GM19240 (cell line): Measurements from ENCODE around the gene ACACA.
A peak's percentile ranks its signal among the peaks of the same experiment; 100 is the strongest.
"Not testable (repeated sequence)": the region's sequence is repeated elsewhere in the genome, so short reads cannot be mapped to it uniquely, and the experiment has no call there.

Experiments
- DNase-seq: peaks from one replicate; pipeline ENCODE4 v3.0.0; 2011; ENCODE audit warnings: low spot score; ENCODE audit not compliant: insufficient read length

The ACACA gene

GRCh38 chr17:37406635-37407461 is at the start of gene ACACA, which contains the start of gene TADA2A:
Gene ACACA, minus strand, starts transcription at chr17:37406836. Its CDS starts 537 bp downstream, at chr17:37406299.
Gene TADA2A, plus strand, starts transcription at chr17:37406886. Its CDS starts 4,480 bp downstream, at chr17:37411366.
- DNase-seq = peak; percentile 73

GRCh38 chr17:37450112-37450511 is 43.5 kb upstream of the ACACA start:
- DNase-seq = no peak

GRCh38 chr17:37447641-37448040 is 41.0 kb upstream of the ACACA start:
- no peak for DNase-seq

DNA sequence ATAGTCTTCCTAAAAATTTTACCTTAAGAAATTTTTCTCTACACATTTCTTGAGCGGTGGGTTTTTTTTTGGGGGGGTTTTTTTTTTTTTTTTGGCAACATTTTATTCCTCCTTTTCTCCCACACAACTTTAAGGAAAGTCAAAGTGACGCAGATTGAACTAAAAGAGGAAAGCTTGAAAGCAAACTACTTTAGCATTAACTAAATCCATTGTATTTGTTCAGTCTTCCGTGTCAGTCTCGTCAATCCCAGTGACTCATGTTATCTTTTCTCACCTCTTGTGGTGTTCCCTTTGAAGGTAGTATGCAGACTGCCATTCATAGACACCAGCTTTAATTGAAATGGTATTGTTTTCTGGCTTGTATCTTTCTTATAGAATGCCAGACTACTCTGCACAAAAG is 39.4 kb upstream of the ACACA start:
- DNase-seq = no peak

DNA sequence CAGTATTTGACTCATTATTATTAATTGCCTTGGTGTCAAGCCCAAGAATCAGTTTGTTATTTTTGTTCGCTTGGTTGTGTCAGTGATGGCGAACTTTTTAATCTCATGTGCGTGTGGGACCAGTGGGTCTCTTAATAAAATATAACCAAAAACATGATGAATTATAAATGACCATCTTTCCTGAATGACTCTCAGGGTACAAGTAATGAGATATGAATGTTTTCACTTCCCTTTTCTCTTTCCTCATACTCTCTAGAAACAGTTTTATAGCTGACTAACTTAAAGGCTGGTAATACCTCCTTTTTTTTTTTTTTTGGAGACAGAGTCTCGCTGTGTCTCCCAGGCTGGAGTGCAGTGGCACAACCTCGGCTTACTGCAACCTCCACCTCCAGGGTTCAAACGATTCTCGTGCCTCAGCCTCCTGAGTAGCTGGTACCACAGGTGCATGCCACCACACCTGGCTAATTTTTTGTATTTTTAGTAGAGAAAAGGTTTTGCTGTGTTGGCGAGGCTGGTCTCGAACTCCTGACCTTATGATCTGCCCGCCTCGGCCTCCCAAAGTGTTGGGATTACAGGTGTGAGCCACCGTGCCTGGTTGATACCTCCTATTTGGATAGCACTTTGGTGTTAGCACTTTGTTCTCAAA is 34.9 kb upstream of the ACACA start:
- not testable (repeated sequence) for DNase-seq

- DNase-seq = no peak
Measured at GRCh38 chr17:37440424-37440823, 33.8 kb upstream of the ACACA start.

DNA sequence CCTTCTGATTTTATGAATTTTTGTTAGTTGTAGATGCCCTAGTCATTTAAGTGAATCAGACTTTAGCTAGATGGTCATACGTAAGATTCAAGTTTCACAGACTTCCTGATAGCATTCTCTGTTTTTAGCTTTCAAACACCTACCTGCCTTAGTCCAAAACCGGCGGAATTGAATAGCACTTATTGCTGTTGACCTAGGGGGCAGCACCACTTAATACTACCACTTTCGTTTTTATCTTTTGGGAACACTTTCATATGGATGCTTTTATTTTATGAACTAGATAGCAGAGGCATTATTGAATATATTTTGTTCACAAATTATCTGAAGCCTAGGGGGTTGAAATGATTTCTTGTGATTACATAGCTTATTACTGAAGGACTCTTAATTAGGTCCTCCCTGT is 31.5 kb upstream of the ACACA start:
- no peak for DNase-seq

DNA sequence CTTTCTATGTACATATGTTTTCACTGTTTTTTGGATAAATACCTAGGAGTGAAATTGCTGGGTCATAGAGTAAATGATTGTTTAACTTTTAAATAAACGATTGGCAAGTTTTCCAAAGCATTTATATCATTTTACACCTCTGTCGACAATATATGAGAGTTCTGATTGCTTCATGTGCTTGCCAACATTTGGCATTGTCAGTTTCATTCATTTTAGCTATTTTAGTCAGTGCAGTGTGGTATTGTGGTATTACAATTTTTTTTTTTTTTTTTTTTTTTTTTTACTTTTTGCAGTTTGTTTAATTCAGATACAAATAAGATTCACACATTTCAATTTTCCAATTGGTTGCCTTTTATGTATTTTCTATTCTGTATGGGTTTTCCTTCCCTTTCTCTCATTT is 26.0 kb upstream of the ACACA start:
- DNase-seq = no peak

DNA sequence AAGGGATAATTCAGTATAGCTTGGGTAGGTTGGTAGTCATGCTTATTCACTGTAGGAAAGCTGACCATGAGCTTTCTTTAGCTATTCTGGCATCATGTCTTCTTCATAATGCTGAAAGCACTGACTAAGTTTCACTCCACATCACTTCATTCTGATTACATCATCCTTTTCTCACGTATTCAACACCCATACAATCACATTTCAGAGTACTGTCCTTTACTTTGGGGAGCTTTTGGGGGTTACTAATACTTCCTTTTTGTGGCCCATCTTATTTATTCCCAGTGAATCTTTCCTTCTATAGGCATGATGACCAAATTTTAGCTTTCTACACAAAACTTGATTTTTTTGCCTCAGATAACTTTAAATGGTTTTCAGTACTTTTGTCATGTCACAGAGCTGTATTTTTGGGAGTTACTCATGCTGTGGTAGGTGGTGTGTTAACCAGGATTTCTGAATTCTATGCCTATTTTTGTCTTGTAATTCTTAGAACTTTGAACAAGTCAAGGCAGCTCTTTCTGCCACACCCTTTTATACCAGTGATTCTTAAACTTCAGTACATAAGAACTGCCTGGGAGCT is 23.5 kb upstream of the ACACA start:
- DNase-seq = no peak

GRCh38 chr17:37429453-37429852 is 22.8 kb upstream of the ACACA start:
- no peak for DNase-seq

DNA sequence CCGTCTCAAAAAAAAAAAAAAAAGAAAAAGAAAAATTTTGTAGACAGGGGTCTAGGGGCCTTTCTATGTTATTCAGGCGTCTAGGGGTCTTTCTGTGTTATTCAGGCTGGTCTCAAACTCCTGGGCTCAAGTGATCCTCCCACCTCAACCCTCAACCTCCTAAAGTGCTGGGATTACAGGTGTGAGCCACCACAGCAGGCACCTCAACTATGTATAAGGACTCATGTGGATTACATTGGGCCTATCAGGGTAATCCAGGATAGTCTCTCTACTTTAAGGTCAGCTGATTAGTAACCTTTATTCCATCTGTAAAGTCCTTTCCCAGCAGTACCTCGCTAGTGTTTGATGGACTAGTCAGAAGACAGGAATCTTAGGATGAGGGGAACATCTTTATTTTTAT is 22.4 kb upstream of the ACACA start:
- no peak for DNase-seq

- DNase-seq = no peak
Measured at GRCh38 chr17:37425268-37425667, 18.6 kb upstream of the ACACA start.

DNA sequence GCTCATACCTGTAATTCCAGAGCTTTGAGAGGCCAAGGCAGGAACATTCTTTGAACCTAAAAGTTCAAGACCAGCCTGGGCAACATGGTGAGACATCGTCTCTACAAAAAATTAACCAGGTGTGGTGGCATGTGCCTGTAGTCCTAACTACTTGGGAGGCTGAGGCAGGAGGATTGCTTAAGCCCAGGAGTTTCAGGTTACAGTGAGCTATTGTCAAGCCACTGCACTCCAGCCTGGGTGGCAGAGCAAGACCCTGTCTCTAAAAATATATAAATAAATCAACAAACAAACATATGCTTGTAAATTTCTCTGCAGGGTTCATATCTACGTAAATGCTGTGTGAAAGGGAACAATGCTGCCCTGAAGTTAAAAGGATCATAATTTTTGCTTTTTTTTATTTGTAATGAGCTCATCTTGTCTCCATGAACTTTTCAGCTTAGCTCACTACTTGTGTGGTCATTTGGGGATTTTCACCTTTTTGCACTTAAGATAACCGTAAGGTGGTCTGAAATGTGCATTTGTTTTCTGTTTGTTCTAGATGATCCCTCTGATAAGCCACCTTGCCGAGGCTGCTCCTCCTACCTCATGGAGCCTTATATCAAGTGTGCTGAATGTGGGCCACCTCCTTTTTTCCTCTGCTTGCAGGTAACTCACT is 16.5 kb upstream of the ACACA start:
- DNase-seq = no peak

- no peak for DNase-seq
Measured at GRCh38 chr17:37417852-37418251, 11.2 kb upstream of the ACACA start.

DNA sequence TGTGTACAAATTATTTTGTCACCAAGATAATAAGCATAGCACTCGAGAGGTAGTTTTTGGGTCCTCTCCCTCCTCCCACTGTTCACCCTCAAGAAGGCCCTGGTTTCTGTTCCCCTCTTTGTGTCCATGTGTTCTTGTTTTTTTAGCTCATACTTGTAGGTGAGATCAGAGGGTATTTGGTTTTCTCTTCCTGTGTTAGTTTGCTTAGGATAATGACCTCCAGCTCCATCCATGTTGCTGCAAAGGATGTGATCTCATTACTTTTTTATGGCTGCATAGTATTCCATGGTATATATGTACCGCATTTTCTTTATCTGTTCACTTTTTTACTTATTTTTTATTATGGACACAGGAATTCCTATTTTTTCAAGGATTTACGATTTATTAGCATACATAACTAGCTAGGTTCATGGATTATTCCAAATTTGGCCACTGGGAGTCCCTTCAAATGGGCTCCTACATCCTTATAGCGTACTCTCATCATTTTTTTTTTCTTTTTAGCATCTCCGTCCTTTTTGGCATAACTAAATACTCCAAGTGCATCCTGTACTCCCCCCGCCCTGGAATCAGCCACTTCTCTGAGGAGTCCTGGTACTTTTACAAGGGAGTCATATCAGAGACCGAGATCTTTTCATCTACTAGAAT is 7.4 kb upstream of the ACACA start:
- DNase-seq = no peak

DNA sequence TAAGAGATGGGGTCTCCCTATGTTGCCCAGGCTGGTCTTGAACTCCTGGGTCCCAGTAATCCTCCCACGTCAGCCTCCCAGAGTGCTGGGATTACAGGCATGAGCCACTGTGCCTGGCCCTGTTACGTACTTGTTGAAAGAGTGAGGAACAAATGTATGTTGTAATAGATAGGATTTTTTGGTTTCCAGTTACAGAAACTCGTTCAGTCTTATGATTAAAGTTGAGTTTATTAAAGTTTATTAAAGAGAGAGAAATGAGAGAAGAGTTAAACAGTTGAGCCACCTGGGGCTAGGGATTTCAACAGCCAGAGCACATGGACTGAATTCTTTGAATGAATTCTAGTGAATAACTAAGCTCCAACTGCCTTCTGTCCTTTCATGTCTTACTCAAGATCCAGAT is 3.7 kb upstream of the ACACA start:
- no peak for DNase-seq

DNA sequence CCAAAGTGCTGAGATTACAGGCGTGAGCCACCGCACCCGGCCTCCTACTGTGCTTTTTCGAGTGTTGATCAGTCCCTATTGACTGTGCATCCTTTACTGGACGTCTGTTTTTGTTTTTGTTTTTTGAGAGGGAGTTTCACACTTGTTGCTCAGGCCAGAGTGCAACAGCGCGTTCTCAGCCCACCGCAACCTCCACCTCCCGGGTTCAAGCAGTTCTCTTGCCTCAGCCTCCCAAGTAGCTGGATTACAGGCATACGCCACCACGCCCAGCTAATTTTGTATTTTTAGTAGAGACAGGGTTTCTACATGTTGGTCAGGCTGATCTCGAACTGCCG is 1.5 kb upstream of the ACACA start:
- DNase-seq = not testable (repeated sequence)

DNA sequence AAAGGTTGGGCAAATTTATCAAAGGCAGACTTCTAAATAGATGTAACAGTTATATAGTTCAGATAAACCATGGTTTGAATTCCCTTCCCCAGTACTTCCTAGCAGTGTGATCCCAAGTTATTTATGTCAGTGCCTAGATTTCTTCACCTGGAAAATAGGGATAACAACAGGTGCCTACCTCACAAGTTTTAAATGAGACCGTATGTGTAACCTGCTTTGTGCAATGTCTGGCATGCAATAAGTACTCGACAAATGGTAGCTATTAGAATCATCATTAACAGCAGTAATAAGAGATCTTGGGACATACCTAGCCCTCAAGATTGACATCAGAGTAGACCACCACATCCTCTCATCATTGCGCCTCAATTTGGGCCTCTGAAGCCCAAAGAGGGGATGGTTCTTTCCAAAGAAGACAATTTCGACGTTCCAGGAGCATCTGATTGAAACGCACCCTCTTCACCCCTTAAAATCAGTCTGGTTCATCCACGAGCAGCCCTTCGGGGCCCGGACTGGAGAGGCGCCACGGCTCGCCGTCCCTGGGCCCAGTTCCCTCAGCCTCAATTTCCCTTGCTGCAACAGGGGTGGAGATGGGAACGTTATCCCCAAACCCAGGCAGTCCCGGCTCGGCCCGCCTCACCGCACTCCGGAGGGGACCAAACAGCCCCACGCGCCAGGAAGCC is 541 bp downstream of the ACACA start:
- no peak for DNase-seq

DNA sequence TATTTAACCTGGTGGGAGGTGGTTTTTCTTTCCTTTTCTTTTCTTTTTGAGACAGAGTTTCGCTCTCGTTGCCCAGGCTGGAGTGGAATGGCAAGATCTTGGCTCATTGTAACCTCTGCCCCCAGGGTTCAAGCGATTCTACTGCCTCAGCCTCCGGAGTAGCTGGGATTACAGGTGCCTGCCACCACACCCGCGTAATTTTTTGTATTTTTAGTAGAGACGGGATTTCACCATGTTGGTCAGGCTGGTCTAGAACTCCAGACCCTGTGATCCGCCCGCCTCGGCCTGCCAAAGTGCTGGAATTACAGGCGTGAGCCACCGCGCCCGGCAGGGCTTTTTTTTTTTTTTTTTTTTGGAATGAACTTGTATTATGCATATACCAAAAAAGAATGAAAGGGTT is 1.1 kb downstream of the ACACA start:
- DNase-seq = not testable (repeated sequence)

- no peak for DNase-seq
Measured at GRCh38 chr17:37400505-37400904, 6.1 kb downstream of the ACACA start.

DNA sequence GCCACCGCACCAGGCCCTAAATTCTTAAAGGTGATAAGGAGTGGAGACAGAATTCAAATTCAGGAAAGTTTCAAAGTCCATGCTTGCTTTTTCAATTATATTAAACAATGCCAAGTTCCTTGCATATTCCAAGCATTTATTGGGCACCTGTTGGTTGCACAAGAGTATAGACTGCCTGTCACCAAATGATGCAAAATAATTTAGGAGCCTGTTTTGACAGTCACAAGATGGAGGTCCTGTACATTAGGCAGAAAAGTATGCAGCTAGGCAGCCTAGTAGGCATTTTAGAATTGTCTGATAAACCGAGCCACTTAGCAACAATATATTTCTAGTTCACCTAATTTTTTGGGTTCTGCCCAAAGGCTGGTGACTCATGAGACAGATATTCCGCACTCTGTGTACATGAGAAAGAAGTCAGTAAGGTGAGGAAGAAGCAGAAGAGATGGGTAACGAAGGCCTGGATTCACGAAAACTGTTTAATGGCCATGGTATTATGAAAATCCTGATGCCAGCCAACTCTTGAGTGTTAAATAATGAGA is 7.3 kb downstream of the ACACA start:
- no peak for DNase-seq
